Prostate gland (tissue), 2 donors: ENCODE results near the gene TMEM39A. TPM values are rescaled to one million over a fixed set of nuclear protein-coding genes. Genes with fewer than 3 reads are reported as not detected.
A peak's percentile ranks its signal among the peaks of the same experiment; 100 is the strongest.

Source experiments
- DNase-seq: peaks from one replicate; pipeline ENCODE4 v3.0.0-alpha.2; 2019; ENCODE audit warnings: low spot score
- H3K27ac ChIP-seq, 2 donors: fragments of 200-600 bp; sonication (generic); 2 replicates each; pipeline ENCODE4 v1.5.1; 2017 to 2019
- H3K27me3 ChIP-seq: fragments of 200-600 bp; sonication (generic); replicated peaks from 2 replicates; pipeline ENCODE4 v1.5.1; 2019; ENCODE audit not compliant: insufficient read depth
- H3K36me3 ChIP-seq, 2 donors: fragments of 200-600 bp; sonication (generic); 1 replicate in 1 of 2; 2 replicates in 1 of 2; pipeline versions ENCODE4 v1.5.1 to v1.8.1; 2017 to 2019
- H3K4me1 ChIP-seq: fragments of 200-600 bp; sonication (generic); replicated peaks from 2 replicates; pipeline ENCODE4 v1.5.1; 2019
- H3K4me3 ChIP-seq, 2 donors: fragments of 200-600 bp; sonication (generic); 2 replicates each; pipeline ENCODE4 v1.5.1; 2017 to 2019
- H3K9me3 ChIP-seq: fragments of 200-600 bp; sonication (generic); 2 replicates; pipeline ENCODE4 v1.5.1; 2017
- POLR2A ChIP-seq: fragments of 450-650 bp; IDR thresholded peaks from one replicate; pipeline ENCODE4 v1.6.1; 2016; ENCODE audit warnings: antibody characterized with exemption, mild to moderate bottlenecking
- POLR2AphosphoS5 ChIP-seq: sonication (generic); formaldehyde crosslinking; IDR thresholded peaks from one replicate; pipeline ENCODE4 v1.6.1; 2017; ENCODE audit warnings: antibody characterized with exemption
- WGBS: methylation state at CpG from one replicate; pipeline ENCODE4 v1.1.5; 2018; 5-methylcytosine and 5-hydroxymethylcytosine counted together
- intact Hi-C: fragments of 100-400 bp; cut with DNase I; formaldehyde crosslinking; loops from one replicate; pipeline ENCODE4 v1.14.2; 2022
- total RNA-seq, 2 donors: library from RNA; depleted of rRNA; stranded (reverse); fragments of >200 nt; gene quantifications; one replicate each; pipeline ENCODE4 v1.1.0, GENCODE V29; 2016
- TF ChIP-seq, protein P1 (sequence below), 4 experiments: fragments of 200-600 bp in 2 of 4; fragments of 450-650 bp in 2 of 4; sonication (generic) in 2 of 4; IDR thresholded peaks; 1 replicate in 3 of 4; 2 replicates in 1 of 4; pipeline ENCODE4 v1.5.1; 2016 to 2019; ENCODE audit warnings: antibody characterized with exemption in 4 of 4, mild to moderate bottlenecking in 2 of 4, moderate library complexity in 2 of 4

Gene TMEM39A
- total RNA-seq, 2 donors from 2014 or later: 20.6 to 72.0 TPM

DNA sequence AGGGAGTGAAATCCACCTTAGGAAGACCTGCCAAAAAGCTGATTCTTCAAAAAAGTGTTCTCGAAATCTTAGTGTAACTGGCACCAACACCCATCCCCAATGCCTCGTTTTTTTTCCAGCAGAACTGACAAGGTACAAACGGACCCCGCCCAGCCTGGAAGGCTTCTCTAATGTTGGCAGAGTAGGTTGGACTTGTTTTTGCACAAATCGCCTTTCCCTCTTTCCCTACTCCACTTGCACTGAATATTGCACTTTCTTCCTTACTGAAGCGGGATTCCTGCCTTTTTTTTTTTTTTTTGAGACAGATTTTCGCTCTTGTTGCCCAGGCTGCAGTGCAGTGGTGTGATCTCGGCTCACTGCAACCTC lies 34.4 kb upstream of the TMEM39A start:
- H3K4me3 ChIP-seq: peak overlapping the region; percentile 89 to 93
- no peaks in the 10 kb centered on the region for H3K36me3 ChIP-seq
- no peaks in the 10 kb centered on the region for H3K4me1 ChIP-seq
- 4% methylated on average over 8 of the region's 8 CpGs for WGBS
- peak; percentile 7 for DNase-seq
- no peaks in the 10 kb centered on the region for H3K27me3 ChIP-seq
- H3K9me3 ChIP-seq: no peaks in the 10 kb centered on the region
- peak overlapping the region; percentile 84 to 94 for H3K27ac ChIP-seq
- TF ChIP-seq POLR2AphosphoS5 (no peak), POLR2A (no peak)
- TF ChIP-seq, protein P1, sequence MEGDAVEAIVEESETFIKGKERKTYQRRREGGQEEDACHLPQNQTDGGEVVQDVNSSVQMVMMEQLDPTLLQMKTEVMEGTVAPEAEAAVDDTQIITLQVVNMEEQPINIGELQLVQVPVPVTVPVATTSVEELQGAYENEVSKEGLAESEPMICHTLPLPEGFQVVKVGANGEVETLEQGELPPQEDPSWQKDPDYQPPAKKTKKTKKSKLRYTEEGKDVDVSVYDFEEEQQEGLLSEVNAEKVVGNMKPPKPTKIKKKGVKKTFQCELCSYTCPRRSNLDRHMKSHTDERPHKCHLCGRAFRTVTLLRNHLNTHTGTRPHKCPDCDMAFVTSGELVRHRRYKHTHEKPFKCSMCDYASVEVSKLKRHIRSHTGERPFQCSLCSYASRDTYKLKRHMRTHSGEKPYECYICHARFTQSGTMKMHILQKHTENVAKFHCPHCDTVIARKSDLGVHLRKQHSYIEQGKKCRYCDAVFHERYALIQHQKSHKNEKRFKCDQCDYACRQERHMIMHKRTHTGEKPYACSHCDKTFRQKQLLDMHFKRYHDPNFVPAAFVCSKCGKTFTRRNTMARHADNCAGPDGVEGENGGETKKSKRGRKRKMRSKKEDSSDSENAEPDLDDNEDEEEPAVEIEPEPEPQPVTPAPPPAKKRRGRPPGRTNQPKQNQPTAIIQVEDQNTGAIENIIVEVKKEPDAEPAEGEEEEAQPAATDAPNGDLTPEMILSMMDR (IDR thresholded peaks at IDR 0.05): no peak
- intact Hi-C loops: loop anchor here (10.0 kb wide), 1 partner anchor 177 kb away; the partner anchor contains the start of gene COX17

DNA sequence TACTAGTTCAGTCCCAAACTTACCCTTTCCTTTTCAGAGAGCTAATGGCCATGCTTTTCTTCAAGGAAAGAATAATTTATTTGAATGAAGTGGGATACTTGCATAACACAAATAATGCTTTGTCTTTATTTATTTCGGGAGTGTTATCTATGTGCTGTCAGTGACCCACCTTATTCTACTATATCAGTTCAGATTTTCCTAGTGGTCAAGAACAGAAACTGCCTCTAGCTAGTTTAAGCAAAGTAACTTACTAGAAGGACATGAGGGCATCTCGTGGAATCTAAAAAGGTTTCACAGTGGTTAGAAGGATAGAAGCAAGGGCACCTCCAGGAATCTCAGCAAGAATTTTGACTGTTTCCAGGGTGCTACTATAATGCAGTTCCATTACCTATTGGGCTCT lies 31.2 kb upstream of the TMEM39A start:
- no peak for DNase-seq
- TF ChIP-seq, protein P1 (IDR thresholded peaks at IDR 0.05): no peak
- TF ChIP-seq POLR2AphosphoS5 (no peak), POLR2A (no peak)
- Histone ChIP-seq H3K4me3 (no peak overlapping the region), H3K36me3 (no peaks in the 10 kb centered on the region), H3K9me3 (no peaks in the 10 kb centered on the region), H3K27me3 (no peaks in the 10 kb centered on the region), H3K27ac (no peak overlapping the region), H3K4me1 (no peaks in the 10 kb centered on the region)
- intact Hi-C loops: loop anchor here (10.0 kb wide), 1 partner anchor 180 kb away; the partner anchor contains the start of gene COX17
- 85% methylated on average over 2 of the region's 2 CpGs for WGBS

DNA sequence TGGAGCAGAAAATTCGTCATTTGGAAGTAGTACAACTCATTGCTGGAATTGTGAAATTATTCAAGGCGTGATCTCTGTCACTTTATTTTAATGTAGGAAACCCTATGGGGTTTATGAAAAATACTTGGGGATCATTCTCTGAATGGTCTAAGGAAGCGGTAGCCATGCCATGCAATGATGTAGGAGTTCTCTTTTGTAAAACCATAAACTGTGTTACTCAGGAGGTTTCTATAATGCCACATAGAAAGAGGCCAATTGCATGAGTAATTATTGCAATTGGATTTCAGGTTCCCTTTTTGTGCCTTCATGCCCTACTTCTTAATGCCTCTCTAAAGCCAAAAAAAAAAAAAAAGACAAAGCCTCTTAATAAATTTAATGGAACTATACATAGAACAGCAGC lies 29.4 kb upstream of the TMEM39A start:
- Histone ChIP-seq H3K9me3 (no peaks in the 10 kb centered on the region), H3K36me3 (no peaks in the 10 kb centered on the region), H3K4me1 (no peaks in the 10 kb centered on the region), H3K27ac (no peak overlapping the region), H3K4me3 (no peak overlapping the region), H3K27me3 (no peaks in the 10 kb centered on the region)
- TF ChIP-seq POLR2AphosphoS5: no peak
- intact Hi-C loops: loop anchor here (10.0 kb wide), 1 partner anchor 182 kb away; the partner anchor contains the start of gene COX17
- DNase-seq: no peak
- WGBS: 92% methylated on average over 3 of the region's 3 CpGs

DNA sequence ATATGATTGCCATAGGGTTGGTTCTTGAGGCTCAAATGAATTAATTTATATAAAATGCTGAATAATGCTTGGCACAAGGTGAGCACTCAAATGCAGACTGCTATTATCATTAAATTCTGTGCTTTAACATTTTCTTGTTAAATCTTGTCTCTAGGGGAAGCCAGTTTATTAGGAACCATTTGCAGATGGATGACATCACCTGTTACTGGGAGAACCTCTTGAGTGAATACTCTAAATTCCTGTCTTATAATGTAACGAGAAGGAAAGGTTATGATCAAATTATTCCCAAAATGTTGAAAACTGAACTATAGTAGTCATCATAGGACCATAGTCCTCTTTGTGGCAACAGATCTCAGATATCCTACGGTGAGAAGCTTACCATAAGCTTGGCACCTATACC lies 28.7 kb upstream of the TMEM39A start:
- no peaks in the 10 kb centered on the region for H3K9me3 ChIP-seq
- H3K4me3 ChIP-seq: no peak overlapping the region
- no peaks in the 10 kb centered on the region for H3K36me3 ChIP-seq
- WGBS: 96% methylated on average over 2 of the region's 2 CpGs
- no peaks in the 10 kb centered on the region for H3K27me3 ChIP-seq
- TF ChIP-seq POLR2A (no peak), POLR2AphosphoS5 (no peak)
- TF ChIP-seq, protein P1 (IDR thresholded peaks at IDR 0.05): no peak
- DNase-seq: no peak
- intact Hi-C loops: loop anchor here (10.0 kb wide), 1 partner anchor 183 kb away; the partner anchor contains the start of gene COX17
- H3K27ac ChIP-seq: no peak overlapping the region
- H3K4me1 ChIP-seq: no peaks in the 10 kb centered on the region

DNA sequence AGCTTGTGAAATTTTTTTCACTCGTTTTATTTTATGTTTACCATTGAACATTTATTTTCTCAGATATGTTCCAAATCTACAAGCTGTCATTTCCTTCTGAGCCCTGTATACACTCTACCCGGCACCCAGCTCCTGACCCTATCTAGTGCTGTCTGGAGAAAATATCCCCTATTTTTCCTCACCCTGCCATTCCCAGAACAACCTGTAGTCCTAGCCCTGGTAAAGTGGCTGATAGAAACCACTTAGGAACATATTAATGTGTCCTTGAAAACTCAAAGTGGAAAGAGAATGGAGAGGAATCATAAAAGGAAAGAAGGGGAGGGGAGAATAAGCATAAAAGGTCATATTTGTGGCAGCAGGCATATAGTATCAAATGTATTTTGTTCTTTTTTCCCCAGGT lies 26.7 kb upstream of the TMEM39A start:
- Histone ChIP-seq H3K36me3 (no peaks in the 10 kb centered on the region), H3K9me3 (no peaks in the 10 kb centered on the region), H3K4me1 (no peaks in the 10 kb centered on the region), H3K27me3 (no peaks in the 10 kb centered on the region), H3K4me3 (no peak overlapping the region), H3K27ac (no peak overlapping the region)
- intact Hi-C loops: loop anchor here (10.0 kb wide), 1 partner anchor 185 kb away; the partner anchor contains the start of gene COX17
- DNase-seq: no peak
- TF ChIP-seq POLR2AphosphoS5: no peak
- TF ChIP-seq POLR2A: no peak
- TF ChIP-seq, protein P1 (IDR thresholded peaks at IDR 0.05): no peak
- 99% methylated on average over 2 of the region's 2 CpGs for WGBS
